Effector CD8-positive, alpha-beta T cell (primary cell): ENCODE results near the gene SAMD10.
"Not testable (repeated sequence)": the region's sequence is repeated elsewhere in the genome, so short reads cannot be mapped to it uniquely, and the experiment has no call there.

Experiments used
- DNase-seq: peaks from one replicate; lab custom pipeline; 2025; lab: John Stamatoyannopoulos, UW

The SAMD10 gene

GRCh38 chr20:64001607-64002011, 22.2 kb upstream of the SAMD10 start:
- DNase-seq: no peak

- DNase-seq: no peak
Observed at GRCh38 chr20:64000906-64001305, 21.5 kb upstream of the SAMD10 start.

- DNase-seq: no peak
Observed at GRCh38 chr20:63982937-63983336, 3.5 kb upstream of the SAMD10 start.

GRCh38 chr20:63980806-63981728, 1.6 kb upstream of the SAMD10 start, which contains the start of gene PRPF6:
PRPF6 (plus strand) TSS chr20:63981132; CDS start chr20:63981246, 114 bp downstream.
- DNase-seq: peak; percentile 89

GRCh38 chr20:63980317-63980805, 919 bp upstream of the SAMD10 start:
- DNase-seq: no peak

- DNase-seq: no peak
Observed at GRCh38 chr20:63979229-63979556, 249 bp downstream of the SAMD10 start.

- no peak for DNase-seq
Observed at GRCh38 chr20:63978319-63979228, 868 bp downstream of the SAMD10 start.

- DNase-seq: no peak
Observed at GRCh38 chr20:63977739-63978276, 1.6 kb downstream of the SAMD10 start.

- no peak for DNase-seq
Observed at GRCh38 chr20:63976980-63977738, 2.3 kb downstream of the SAMD10 start.

- DNase-seq: not testable (repeated sequence)
Observed at GRCh38 chr20:63976511-63976910, 2.9 kb downstream of the SAMD10 start.

GRCh38 chr20:63974402-63975200, 4.8 kb downstream of the SAMD10 start:
- DNase-seq: no peak

- DNase-seq: peak; percentile 68
Observed at GRCh38 chr20:63973636-63974401, 5.6 kb downstream of the SAMD10 start.

GRCh38 chr20:63973160-63973479, 6.3 kb downstream of the SAMD10 start:
- DNase-seq: no peak

- DNase-seq: no peak
Observed at GRCh38 chr20:63972312-63973159, 6.9 kb downstream of the SAMD10 start.

GRCh38 chr20:63971960-63972311, 7.5 kb downstream of the SAMD10 start:
- not testable (repeated sequence) for DNase-seq

GRCh38 chr20:63970714-63971431, 8.6 kb downstream of the SAMD10 start:
- no peak for DNase-seq

- peak; percentile 56 for DNase-seq
Observed at GRCh38 chr20:63969838-63970713, 9.4 kb downstream of the SAMD10 start, which contains the start of gene ZNF512B. ZNF512B (minus strand) TSS chr20:63969930; CDS start chr20:63967950, 1,980 bp downstream.
